ENCODE measurements around the gene PLEKHO2.

Gene PLEKHO2

DNA sequence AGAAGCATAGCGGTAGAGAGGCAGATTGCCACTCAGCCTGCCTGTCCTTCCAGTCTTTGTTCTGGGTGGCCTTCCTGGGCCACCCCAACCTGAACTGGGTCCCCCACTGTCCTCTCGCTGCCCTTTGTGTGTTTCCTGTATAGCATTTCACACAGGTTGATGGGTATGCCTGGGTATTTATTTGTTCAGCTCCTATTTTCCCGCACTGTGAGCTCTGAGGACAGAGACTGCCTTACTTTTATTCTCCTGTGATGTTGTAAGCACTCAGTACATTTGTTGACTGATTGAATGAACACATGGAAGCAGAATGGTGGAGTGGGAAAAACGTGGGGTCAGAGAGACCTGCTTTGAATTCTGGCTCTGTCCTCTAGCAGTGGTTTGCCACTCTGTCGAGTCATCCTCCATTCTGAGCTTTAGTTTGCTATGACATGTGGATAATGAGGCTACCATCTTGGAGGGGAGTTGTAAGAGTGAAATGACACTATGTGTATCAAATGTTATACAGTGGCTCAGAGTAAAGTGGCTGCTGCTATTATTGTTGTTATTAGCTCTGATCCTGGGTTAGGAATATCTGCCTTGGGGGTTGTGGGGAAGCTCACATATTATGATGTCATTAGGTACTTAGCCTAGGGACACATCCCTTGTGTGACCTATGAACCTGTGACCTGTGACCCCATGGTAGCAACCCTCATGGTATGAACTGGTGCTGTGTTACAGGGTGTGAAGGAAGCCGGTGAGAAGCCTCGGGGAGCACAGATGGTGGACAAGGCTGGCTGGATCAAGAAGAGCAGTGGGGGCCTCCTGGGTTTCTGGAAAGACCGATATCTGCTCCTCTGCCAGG lies 6.4 kb downstream of the PLEKHO2 start:
- no peaks in the 10 kb centered on the region for H3K27me3 ChIP-seq (ENCODE audit: control insufficient read depth, insufficient read depth, low read length)
- H3K4me1 ChIP-seq (ENCODE audit: control insufficient read depth, insufficient read depth, low read length): peaks cover 30% of the 10 kb centered on the region
- H3K4me3 ChIP-seq (ENCODE audit: low read depth, low read length): no peak overlapping the region
- H3K9me3 ChIP-seq (ENCODE audit: control insufficient read depth, insufficient read depth, low read length): no peaks in the 10 kb centered on the region
- H3K9ac ChIP-seq (ENCODE audit: low read depth, low read length): no peak overlapping the region
- peaks cover 18% of the 10 kb centered on the region for H3K36me3 ChIP-seq (ENCODE audit: control insufficient read depth, insufficient read depth, low read length)

DNA sequence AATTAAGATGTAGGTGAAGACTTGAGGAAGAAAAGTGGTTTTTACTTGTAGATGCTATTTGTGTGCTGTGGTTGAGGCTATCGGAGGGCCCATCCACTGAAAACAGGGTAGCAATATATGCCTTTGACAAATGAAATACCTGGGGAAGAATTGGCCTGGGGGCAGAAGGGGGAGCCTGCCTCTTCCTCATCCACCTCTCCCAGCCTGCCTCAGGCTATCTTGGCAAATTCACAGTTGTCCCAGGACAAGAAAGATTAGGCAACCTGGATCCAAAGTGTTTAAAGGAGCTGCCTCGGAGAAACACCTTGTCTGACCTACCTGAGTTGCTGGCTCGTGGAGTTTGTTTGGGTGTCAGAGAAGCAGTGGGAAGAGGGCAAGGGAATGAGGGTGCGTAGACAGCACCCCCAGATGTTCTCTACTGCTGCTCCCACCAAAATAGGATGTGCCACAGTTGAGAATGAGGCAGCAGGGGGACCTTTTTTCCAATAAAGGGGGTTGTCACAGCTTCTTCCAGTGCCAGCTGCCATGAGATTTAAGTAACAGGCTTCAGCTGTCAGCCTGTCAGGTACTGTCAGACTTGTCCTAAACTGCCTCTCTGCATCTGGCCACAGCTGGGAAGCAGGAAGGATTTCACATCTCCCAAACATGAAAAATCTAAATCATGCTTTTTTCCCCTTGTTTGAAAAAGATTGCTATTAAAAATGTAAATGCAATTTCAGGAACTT lies 9.2 kb downstream of the PLEKHO2 start:
- Histone ChIP-seq H3K4me1 (ENCODE audit: control insufficient read depth, insufficient read depth, low read length) (peaks cover 22% of the 10 kb centered on the region), H3K9me3 (ENCODE audit: control insufficient read depth, insufficient read depth, low read length) (no peaks in the 10 kb centered on the region), H3K9ac (ENCODE audit: low read depth, low read length) (no peak overlapping the region), H3K27me3 (ENCODE audit: control insufficient read depth, insufficient read depth, low read length) (no peaks in the 10 kb centered on the region), H3K4me3 (ENCODE audit: low read depth, low read length) (no peak overlapping the region), H3K36me3 (ENCODE audit: control insufficient read depth, insufficient read depth, low read length) (peaks cover 35% of the 10 kb centered on the region)

DNA sequence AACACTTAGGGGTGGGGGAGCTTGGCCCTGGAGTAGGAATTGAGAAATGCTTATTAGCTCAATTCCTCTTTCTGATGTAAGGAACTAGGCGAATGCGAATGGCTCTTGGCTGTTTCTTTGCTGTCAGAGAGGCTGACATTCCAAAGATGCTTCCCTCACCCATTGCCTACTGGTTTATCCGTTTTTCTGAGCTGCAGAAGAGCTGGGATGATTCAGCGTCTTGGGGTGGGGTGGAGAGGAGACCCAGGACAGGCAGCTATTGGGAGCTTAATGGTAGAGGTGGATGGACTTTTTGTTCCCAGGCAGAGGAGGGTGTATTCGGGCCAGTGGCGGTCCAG lies 9.8 kb downstream of the PLEKHO2 start:
- Histone ChIP-seq H3K9me3 (ENCODE audit: control insufficient read depth, insufficient read depth, low read length) (no peaks in the 10 kb centered on the region), H3K36me3 (ENCODE audit: control insufficient read depth, insufficient read depth, low read length) (peaks cover 37% of the 10 kb centered on the region), H3K9ac (ENCODE audit: low read depth, low read length) (no peak overlapping the region)

DNA sequence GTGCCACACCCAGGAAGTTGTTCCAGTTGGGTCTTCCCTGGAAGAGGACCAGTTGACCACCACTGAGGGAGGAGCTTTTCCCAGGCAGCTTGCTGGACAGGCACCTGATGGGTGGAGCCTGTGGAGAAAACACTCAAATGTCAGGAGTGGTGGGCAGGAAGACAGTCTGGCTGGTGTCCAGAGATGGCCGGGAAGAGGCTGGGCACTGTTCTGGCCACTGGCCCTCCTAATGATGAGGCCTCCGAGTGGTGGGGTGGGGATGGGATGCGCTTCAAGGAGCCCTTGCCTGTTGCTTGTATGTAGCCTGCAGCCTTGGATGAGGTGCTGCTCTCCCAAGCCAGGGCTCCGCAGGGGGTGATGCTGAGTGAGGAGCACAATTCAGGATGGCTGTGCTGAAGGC lies 12.3 kb downstream of the PLEKHO2 start:
- Histone ChIP-seq H3K4me1 (ENCODE audit: control insufficient read depth, insufficient read depth, low read length) (peaks cover 21% of the 10 kb centered on the region), H3K4me3 (ENCODE audit: low read depth, low read length) (no peak overlapping the region), H3K9me3 (ENCODE audit: control insufficient read depth, insufficient read depth, low read length) (no peaks in the 10 kb centered on the region), H3K36me3 (ENCODE audit: control insufficient read depth, insufficient read depth, low read length) (peaks cover 35% of the 10 kb centered on the region), H3K27me3 (ENCODE audit: control insufficient read depth, insufficient read depth, low read length) (no peaks in the 10 kb centered on the region), H3K9ac (ENCODE audit: low read depth, low read length) (no peak overlapping the region)

More for the DNA sequence above, 9.8 kb downstream of the PLEKHO2 start:
- Histone ChIP-seq H3K4me3 (ENCODE audit: low read depth, low read length) (no peak overlapping the region), H3K4me1 (ENCODE audit: control insufficient read depth, insufficient read depth, low read length) (peaks cover 25% of the 10 kb centered on the region), H3K27me3 (ENCODE audit: control insufficient read depth, insufficient read depth, low read length) (no peaks in the 10 kb centered on the region)

DNA sequence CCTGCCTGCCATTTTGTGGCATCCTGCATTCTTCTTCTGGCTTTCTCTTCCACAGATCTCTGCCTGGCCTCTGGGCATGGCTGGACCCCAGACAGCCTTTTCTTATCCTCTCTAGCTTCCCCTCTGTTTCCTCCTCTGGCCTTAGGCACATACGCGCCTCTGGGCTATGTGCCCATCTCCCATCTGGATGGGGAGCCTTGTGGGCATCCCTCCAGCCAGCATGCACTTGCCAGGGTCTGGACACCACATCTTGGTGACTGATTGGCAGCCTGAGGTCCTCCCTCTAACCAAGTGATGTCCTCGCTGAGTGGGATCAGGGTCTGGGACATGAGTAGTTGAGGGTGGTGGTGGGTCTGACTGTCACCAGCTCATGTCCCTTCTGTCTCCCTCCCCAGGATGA lies 12.8 kb downstream of the PLEKHO2 start:
- peaks cover 37% of the 10 kb centered on the region for H3K36me3 ChIP-seq (ENCODE audit: control insufficient read depth, insufficient read depth, low read length)
- no peaks in the 10 kb centered on the region for H3K27me3 ChIP-seq (ENCODE audit: control insufficient read depth, insufficient read depth, low read length)
- H3K4me1 ChIP-seq (ENCODE audit: control insufficient read depth, insufficient read depth, low read length): peaks cover 21% of the 10 kb centered on the region
- H3K4me3 ChIP-seq (ENCODE audit: low read depth, low read length): no peak overlapping the region
- H3K9me3 ChIP-seq (ENCODE audit: control insufficient read depth, insufficient read depth, low read length): no peaks in the 10 kb centered on the region
- H3K9ac ChIP-seq (ENCODE audit: low read depth, low read length): no peak overlapping the region

- Histone ChIP-seq H3K9me3 (ENCODE audit: control insufficient read depth, insufficient read depth, low read length) (no peaks in the 10 kb centered on the region), H3K4me3 (ENCODE audit: low read depth, low read length) (no peak overlapping the region), H3K36me3 (ENCODE audit: control insufficient read depth, insufficient read depth, low read length) (peaks cover 41% of the 10 kb centered on the region), H3K27me3 (ENCODE audit: control insufficient read depth, insufficient read depth, low read length) (no peaks in the 10 kb centered on the region), H3K4me1 (ENCODE audit: control insufficient read depth, insufficient read depth, low read length) (peaks cover 20% of the 10 kb centered on the region), H3K9ac (ENCODE audit: low read depth, low read length) (no peak overlapping the region)
Observed at GRCh38 chr15:64855205-64855975, 13.7 kb downstream of the PLEKHO2 start.

DNA sequence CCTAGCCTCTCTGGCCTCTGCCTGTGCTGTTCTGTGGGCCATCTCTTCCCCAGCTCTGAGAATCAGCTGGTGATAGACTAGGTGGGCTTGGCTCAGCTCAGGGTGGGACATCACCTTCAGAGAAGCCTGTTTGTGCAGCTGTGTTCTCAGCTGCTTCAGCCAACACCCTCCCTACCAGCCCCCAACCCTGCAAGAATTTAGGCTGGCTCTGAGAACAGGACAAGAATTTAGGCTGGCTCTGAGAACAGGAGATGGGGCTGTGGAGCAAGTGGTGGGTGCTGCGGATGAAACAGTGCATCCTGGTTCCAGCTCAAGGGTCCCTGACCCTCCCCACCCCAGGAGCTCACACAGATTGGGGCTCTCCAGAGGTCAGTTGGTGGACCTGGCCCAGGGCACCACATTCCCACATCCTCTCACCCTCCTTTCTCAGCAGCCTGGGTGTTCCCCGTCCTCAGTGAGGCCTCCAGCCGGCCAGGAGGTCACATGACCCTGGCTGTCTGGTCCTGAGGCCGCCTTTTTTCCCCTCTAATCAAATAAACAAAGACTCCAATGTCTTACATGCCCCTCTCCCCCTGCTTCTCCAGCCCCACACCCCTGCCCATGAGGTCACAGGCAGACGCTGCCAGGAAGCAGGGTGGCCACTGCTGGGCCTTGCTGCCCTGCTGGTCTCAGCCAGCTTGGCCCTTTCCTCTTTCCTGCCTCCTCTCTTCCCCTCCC lies 14.9 kb downstream of the PLEKHO2 start:
- Histone ChIP-seq H3K4me3 (ENCODE audit: low read depth, low read length) (no peak overlapping the region), H3K9me3 (ENCODE audit: control insufficient read depth, insufficient read depth, low read length) (no peaks in the 10 kb centered on the region), H3K4me1 (ENCODE audit: control insufficient read depth, insufficient read depth, low read length) (peaks cover 13% of the 10 kb centered on the region), H3K27me3 (ENCODE audit: control insufficient read depth, insufficient read depth, low read length) (no peaks in the 10 kb centered on the region), H3K36me3 (ENCODE audit: control insufficient read depth, insufficient read depth, low read length) (peaks cover 48% of the 10 kb centered on the region), H3K9ac (ENCODE audit: low read depth, low read length) (peak overlapping the region; percentile 37)

GRCh38 chr15:64857421-64857820 lies 15.7 kb downstream of the PLEKHO2 start:
- Histone ChIP-seq H3K9me3 (ENCODE audit: control insufficient read depth, insufficient read depth, low read length) (no peaks in the 10 kb centered on the region), H3K36me3 (ENCODE audit: control insufficient read depth, insufficient read depth, low read length) (peaks cover 51% of the 10 kb centered on the region), H3K27me3 (ENCODE audit: control insufficient read depth, insufficient read depth, low read length) (no peaks in the 10 kb centered on the region), H3K9ac (ENCODE audit: low read depth, low read length) (peak overlapping the region; percentile 12), H3K4me3 (ENCODE audit: low read depth, low read length) (no peak overlapping the region), H3K4me1 (ENCODE audit: control insufficient read depth, insufficient read depth, low read length) (peaks cover 16% of the 10 kb centered on the region)

GRCh38 chr15:64858021-64858575 lies 16.4 kb downstream of the PLEKHO2 start:
- Histone ChIP-seq H3K27me3 (ENCODE audit: control insufficient read depth, insufficient read depth, low read length) (no peaks in the 10 kb centered on the region), H3K36me3 (ENCODE audit: control insufficient read depth, insufficient read depth, low read length) (peaks cover 51% of the 10 kb centered on the region), H3K4me1 (ENCODE audit: control insufficient read depth, insufficient read depth, low read length) (peaks cover 17% of the 10 kb centered on the region), H3K9ac (ENCODE audit: low read depth, low read length) (peak overlapping the region; percentile 12), H3K9me3 (ENCODE audit: control insufficient read depth, insufficient read depth, low read length) (no peaks in the 10 kb centered on the region), H3K4me3 (ENCODE audit: low read depth, low read length) (no peak overlapping the region)

GRCh38 chr15:64859226-64859625 lies 17.5 kb downstream of the PLEKHO2 start:
- no peaks in the 10 kb centered on the region for H3K27me3 ChIP-seq (ENCODE audit: control insufficient read depth, insufficient read depth, low read length)
- peaks cover 48% of the 10 kb centered on the region for H3K36me3 ChIP-seq (ENCODE audit: control insufficient read depth, insufficient read depth, low read length)
- peaks cover 17% of the 10 kb centered on the region for H3K4me1 ChIP-seq (ENCODE audit: control insufficient read depth, insufficient read depth, low read length)
- no peaks in the 10 kb centered on the region for H3K9me3 ChIP-seq (ENCODE audit: control insufficient read depth, insufficient read depth, low read length)
- no peak overlapping the region for H3K9ac ChIP-seq (ENCODE audit: low read depth, low read length)
- no peak overlapping the region for H3K4me3 ChIP-seq (ENCODE audit: low read depth, low read length)

- Histone ChIP-seq H3K4me3 (ENCODE audit: low read depth, low read length) (no peak overlapping the region), H3K9ac (ENCODE audit: low read depth, low read length) (no peak overlapping the region), H3K4me1 (ENCODE audit: control insufficient read depth, insufficient read depth, low read length) (peaks cover 20% of the 10 kb centered on the region), H3K27me3 (ENCODE audit: control insufficient read depth, insufficient read depth, low read length) (no peaks in the 10 kb centered on the region), H3K9me3 (ENCODE audit: control insufficient read depth, insufficient read depth, low read length) (no peaks in the 10 kb centered on the region), H3K36me3 (ENCODE audit: control insufficient read depth, insufficient read depth, low read length) (peaks cover 48% of the 10 kb centered on the region)
Observed at GRCh38 chr15:64861331-64861730, 19.6 kb downstream of the PLEKHO2 start.
